Measurements from ENCODE around the gene ACKR2. TPM values are rescaled to one million over a fixed set of nuclear protein-coding genes. Genes with fewer than 3 reads are reported as not detected.

ACKR2 gene
- total RNA-seq, 6 experiments from 2014 or later = 0.09 to 0.10 (median 0.10) TPM; not detected in 3

DNA sequence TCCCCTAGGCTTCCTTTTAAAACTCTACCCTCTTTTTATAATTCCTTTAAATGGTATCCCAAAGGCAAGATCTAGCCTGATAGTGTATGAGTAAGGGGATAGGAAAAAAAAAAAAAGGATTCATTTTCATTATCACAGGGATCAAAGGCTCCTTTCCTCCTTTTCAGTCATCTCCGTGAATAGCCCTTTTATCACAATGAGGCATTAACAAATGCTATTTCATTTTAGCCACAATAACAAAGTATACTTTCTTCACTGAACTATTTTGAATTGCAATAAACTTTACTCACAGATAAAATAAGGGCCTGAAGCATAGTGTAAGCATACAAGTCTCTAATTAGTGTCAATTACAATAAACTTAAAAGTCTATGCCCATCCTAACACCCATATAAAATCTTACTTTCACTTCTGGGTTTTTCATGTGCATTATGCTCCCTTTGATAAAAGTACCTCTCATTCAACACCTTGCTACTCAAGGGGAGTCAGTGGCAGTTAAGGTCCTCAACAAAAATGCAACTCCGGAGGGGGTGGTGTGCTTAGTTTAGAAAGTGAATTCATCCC lies 13.5 kb upstream of the ACKR2 start:
- Mint-ChIP-seq H3K9me3 (no peaks in the 10 kb centered on the region), H3K27ac (no peak overlapping the region), H3K36me3 (ENCODE audit: low read depth) (peaks cover 14% of the 10 kb centered on the region), H3K4me3 (no peak overlapping the region), H3K27me3 (ENCODE audit: insufficient read depth) (no peaks in the 10 kb centered on the region), H3K4me1 (ENCODE audit: low read depth) (peaks cover 7% of the 10 kb centered on the region)
- DNase-seq = no peak
- TF ChIP-seq CTCF (IDR thresholded peaks at IDR 0.05) = no peak

- Mint-ChIP-seq H3K36me3 (ENCODE audit: low read depth) (peaks cover 13% of the 10 kb centered on the region), H3K4me3 (no peak overlapping the region), H3K27me3 (ENCODE audit: insufficient read depth) (no peaks in the 10 kb centered on the region), H3K27ac (peak overlapping the region; percentile 17; the same call in 1 of the 2 replicates), H3K4me1 (ENCODE audit: low read depth) (peaks cover 10% of the 10 kb centered on the region; the same call in 1 of the 2 replicates), H3K9me3 (no peaks in the 10 kb centered on the region)
- TF ChIP-seq CTCF (IDR thresholded peaks at IDR 0.05) = no peak
- no peak for DNase-seq
Observed at GRCh38 chr3:42796332-42796885, 12.8 kb upstream of the ACKR2 start.

- H3K4me3 Mint-ChIP-seq = no peak overlapping the region
- TF ChIP-seq CTCF (IDR thresholded peaks at IDR 0.05) = no peak
- H3K36me3 Mint-ChIP-seq (ENCODE audit: low read depth) = peaks cover 15% of the 10 kb centered on the region
- DNase-seq = no peak
- no peak overlapping the region for H3K27ac Mint-ChIP-seq
- H3K9me3 Mint-ChIP-seq = no peaks in the 10 kb centered on the region
- H3K4me1 Mint-ChIP-seq (ENCODE audit: low read depth) = peaks cover 22% of the 10 kb centered on the region
- no peaks in the 10 kb centered on the region for H3K27me3 Mint-ChIP-seq (ENCODE audit: insufficient read depth)
Observed at GRCh38 chr3:42799376-42799775, 9.9 kb upstream of the ACKR2 start.

- H3K4me1 Mint-ChIP-seq (ENCODE audit: low read depth) = peaks cover 28% of the 10 kb centered on the region
- H3K36me3 Mint-ChIP-seq (ENCODE audit: low read depth) = peaks cover 15% of the 10 kb centered on the region
- H3K4me3 Mint-ChIP-seq = no peak overlapping the region
- H3K9me3 Mint-ChIP-seq = no peaks in the 10 kb centered on the region
- no peak for DNase-seq
- no peak for TF ChIP-seq CTCF (IDR thresholded peaks at IDR 0.05)
- H3K27me3 Mint-ChIP-seq (ENCODE audit: insufficient read depth) = no peaks in the 10 kb centered on the region
- H3K27ac Mint-ChIP-seq = no peak overlapping the region
Observed at GRCh38 chr3:42800251-42800650, 9.0 kb upstream of the ACKR2 start.

DNA sequence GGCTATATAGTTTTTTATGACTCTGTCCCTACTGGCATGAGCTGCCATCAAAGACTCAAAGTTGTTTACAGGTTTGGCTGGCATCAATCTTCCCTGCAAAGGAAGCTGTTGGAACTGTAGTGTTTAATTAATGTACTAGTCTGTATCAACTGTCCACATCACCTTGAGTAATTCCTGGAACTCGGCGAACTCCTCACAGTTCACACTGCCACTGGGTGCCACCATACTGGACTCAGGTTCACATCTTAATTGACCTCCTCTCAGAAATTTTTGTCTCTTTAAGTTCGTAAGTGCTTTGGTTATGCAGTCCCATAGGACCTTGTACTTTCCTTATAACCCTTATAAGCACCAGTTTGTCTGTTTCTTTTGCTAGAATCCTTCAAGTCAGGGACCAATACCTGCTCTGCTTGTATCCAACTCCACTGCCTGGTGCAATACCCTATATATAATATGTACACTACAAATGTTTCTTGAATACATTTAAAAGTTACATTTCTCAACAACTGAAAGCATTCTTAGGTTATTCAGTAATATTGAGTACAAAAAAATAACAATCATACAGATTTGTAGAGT lies 8.1 kb upstream of the ACKR2 start:
- no peak for DNase-seq
- peaks cover 32% of the 10 kb centered on the region for H3K4me1 Mint-ChIP-seq (ENCODE audit: low read depth)
- no peak for TF ChIP-seq CTCF (IDR thresholded peaks at IDR 0.05)
- H3K9me3 Mint-ChIP-seq = no peaks in the 10 kb centered on the region
- H3K4me3 Mint-ChIP-seq = no peak overlapping the region
- peaks cover 15% of the 10 kb centered on the region for H3K36me3 Mint-ChIP-seq (ENCODE audit: low read depth)
- H3K27ac Mint-ChIP-seq = no peak overlapping the region; the same call in 1 of the 2 replicates
- no peaks in the 10 kb centered on the region for H3K27me3 Mint-ChIP-seq (ENCODE audit: insufficient read depth)
